22Rv1 (cell line): ENCODE results near the gene CAPZB.

Source experiments
- CTCF ChIP-seq: fragments of 450-650 bp; IDR thresholded peaks from 2 replicates; pipeline ENCODE4 v1.5.1; 2017; ENCODE audit warnings: mild to moderate bottlenecking
- ZFX ChIP-seq: fragments of 450-650 bp; IDR thresholded peaks from 2 replicates; pipeline ENCODE4 v1.6.1; 2017; ENCODE audit warnings: antibody characterized with exemption, borderline replicate concordance

GRCh38 chr1:19382222-19382621 lies 103.1 kb downstream of the CAPZB start:
- no peak for TF ChIP-seq CTCF
- TF ChIP-seq ZFX = no peak
